Non-pigmented ciliary epithelial cell (primary cell): Measurements from ENCODE around the gene ARHGEF17.
"Not testable (repeated sequence)": the region's sequence is repeated elsewhere in the genome, so short reads cannot be mapped to it uniquely, and the experiment has no call there.

ENCODE experiments used
- DNase-seq: peaks from one replicate; pipeline ENCODE4 v3.0.0-alpha.2; 2010; ENCODE audit warnings: low read depth

The ARHGEF17 gene, protein sequence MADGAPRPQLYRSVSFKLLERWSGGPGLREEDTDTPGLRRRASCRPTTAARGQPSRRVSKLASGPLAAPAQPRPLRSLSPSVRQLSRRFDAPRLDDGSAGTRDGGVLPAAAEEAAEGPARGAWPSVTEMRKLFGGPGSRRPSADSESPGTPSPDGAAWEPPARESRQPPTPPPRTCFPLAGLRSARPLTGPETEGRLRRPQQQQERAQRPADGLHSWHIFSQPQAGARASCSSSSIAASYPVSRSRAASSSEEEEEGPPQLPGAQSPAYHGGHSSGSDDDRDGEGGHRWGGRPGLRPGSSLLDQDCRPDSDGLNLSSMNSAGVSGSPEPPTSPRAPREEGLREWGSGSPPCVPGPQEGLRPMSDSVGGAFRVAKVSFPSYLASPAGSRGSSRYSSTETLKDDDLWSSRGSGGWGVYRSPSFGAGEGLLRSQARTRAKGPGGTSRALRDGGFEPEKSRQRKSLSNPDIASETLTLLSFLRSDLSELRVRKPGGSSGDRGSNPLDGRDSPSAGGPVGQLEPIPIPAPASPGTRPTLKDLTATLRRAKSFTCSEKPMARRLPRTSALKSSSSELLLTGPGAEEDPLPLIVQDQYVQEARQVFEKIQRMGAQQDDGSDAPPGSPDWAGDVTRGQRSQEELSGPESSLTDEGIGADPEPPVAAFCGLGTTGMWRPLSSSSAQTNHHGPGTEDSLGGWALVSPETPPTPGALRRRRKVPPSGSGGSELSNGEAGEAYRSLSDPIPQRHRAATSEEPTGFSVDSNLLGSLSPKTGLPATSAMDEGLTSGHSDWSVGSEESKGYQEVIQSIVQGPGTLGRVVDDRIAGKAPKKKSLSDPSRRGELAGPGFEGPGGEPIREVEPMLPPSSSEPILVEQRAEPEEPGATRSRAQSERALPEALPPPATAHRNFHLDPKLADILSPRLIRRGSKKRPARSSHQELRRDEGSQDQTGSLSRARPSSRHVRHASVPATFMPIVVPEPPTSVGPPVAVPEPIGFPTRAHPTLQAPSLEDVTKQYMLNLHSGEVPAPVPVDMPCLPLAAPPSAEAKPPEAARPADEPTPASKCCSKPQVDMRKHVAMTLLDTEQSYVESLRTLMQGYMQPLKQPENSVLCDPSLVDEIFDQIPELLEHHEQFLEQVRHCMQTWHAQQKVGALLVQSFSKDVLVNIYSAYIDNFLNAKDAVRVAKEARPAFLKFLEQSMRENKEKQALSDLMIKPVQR (N-terminal part only)

DNA sequence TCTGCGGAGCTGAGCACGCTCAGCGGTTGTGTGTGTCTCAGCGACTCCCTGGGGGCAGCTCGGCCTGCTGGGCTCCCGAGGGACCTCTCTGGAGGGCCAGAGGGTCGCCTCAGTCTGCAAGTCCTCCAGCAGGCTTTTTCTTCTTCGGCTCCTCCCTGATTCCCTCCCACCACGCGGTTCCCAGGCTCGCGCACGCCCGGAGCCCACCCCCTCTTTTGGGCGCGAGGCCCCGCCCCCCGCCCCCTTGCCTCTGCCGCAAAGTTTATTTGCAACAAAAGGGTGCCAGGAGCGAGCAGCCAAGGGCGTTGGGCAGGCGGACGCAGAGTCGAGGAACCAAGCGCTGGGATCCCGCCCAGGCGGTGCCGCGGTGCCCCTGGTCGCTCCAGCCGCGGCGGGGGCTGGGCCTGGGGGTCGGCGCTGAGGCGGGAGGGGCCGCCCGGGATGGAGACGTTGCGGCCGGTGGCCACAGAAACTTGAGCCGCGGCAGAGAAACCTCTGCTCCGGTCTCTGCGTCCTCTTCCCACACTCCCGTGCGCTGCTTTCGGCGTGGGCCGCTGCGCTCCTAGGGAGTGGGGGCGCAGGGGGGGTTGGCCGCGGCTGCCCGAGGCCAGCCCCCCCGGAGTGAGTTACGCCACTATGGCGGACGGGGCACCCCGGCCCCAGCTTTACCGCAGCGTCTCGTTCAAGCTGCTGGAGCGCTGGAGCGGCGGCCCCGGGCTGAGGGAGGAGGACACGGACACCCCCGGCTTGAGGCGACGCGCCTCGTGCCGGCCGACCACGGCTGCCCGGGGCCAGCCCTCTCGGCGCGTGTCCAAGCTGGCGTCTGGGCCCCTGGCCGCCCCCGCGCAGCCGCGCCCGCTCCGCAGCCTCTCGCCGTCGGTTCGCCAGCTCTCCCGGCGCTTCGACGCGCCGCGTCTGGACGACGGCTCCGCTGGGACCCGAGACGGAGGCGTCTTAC is at the start of gene ARHGEF17:
Gene ARHGEF17, plus strand, starts transcription at position 274 of the 958 bp plus-strand sequence. Its CDS starts 363 bp downstream, at position 637.
- no peak for DNase-seq

DNA sequence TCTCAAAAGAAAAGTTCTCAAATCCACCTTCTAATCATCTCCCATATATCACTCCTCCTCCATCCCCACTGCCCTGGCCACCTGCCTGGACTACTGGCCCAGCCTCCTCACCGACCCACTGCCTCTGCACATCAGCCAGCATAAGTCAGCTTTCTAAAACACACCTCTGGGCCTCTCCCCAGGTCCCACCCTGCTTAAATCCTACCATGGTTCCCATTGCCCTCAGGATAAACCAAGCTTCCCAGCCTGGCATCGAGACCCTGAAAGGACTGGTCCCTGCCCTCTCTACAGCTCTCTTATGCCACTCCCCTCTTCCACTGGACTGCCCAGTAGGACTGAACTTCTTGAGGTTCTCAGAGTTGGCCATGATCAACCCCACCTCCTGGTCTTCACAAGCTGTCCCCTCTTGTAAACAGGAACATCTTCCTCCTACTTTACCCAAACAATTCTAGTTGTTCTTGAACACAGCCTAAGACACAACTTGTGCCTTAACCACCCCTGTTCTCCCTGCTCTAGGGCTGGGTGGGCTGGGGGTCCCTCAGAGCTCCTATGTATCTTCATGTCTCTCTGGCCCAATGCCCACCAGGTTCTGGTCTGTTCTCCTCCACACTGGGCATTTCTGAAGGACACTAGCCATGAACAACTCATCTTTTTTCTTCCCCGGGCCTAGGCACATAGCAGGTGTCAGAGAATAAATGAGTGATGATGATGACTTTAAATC is 48.5 kb upstream of the ARHGEF17 start:
- no peak for DNase-seq

GRCh38 chr11:73260127-73260457 is 48.0 kb upstream of the ARHGEF17 start:
- DNase-seq: no peak

DNA sequence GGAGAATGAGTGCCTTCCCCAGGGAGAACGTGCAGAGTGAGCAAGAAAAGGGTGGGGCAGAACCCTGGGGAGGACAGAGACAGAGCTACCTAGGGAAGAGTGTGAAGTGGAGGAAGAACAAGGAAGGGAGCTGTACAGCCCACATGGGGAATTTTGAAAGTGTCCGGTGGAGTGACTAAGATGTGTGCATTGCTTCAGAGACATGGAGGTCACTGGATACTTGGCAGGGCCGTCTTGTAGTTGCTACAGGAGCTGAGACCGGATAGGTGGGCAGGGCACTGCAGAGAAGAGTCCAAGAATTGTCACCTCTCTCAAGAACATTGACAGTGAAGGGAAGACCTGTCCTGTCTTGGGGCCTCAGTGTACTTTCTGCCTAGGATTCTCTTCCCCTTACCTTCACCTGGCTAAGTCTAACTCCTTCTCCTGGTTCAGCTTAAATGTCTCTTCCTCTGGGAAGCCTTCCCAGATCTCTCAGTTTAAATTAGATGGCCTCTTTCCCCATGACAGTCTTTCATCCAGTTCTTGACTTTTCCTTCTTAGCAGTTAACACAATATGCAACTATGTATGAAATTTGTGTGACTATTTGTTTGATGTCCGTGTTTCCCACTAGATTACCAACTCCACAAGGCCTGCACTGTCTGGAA is 45.1 kb upstream of the ARHGEF17 start:
- no peak for DNase-seq

DNA sequence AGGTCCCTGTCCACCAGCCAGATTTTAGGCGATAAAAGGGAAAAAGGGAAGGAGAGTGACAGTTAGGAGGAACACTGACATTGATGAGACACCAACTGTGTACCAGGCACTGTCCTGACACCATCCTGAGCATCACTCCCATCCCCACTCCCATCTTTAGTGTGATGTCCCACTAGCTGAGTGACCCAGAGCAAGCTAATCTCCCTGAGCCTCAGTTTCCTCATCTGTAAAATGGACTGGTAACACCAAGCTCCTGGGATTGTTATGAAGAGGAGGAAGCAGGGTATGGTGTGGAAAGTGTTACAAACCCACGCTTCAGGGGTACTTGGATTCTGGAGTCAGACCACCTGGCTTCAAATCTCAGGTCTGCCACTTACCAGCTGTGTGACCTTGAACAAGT is 44.4 kb upstream of the ARHGEF17 start:
- no peak for DNase-seq

DNA sequence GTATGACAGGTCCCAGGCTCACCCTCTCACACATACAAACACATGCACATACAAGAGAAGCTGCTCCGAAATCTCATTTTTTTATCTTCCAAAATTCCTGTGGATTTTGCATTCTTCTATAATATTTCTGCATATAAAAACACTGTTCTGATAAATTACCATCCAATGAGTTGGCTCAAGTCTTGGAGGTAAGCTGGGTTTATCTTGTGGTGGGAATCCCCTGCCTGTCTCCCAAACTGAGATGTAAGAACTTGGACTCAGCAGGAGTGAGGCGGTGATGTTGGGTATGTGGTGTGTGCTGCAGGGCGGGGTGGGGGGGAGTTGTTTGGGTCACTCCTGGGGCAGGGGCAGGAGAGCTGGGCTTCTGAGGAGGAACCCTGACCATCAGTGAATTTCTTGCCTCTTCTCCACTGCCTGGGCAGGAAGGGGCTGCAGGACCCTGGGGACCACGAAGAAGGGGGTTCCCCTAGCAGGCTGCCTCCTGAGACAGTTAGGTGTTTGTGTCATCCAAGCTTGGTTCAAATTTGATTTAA is 42.7 kb upstream of the ARHGEF17 start:
- no peak for DNase-seq

- no peak for DNase-seq
Measured at GRCh38 chr11:73265853-73266645, 42.0 kb upstream of the ARHGEF17 start.

DNA sequence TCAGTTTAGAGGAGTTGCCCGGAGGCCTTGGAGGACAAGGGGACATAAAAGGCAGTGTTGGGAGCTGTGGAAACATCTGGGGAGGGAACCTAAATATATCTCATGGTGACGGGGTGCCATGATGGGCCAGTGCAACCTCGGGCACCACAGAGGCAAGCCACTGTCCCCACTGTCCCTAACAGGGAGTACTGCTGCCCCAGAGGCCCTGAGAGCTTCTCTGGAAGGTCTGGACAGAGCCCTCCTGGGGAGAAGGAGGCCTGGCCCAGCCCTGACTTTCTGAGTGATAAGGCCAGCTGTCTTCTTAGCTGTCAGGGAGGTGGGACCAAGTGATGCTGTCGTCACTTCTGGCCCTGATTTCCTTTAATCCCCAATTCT is 41.4 kb upstream of the ARHGEF17 start:
- no peak for DNase-seq

- DNase-seq: no peak
Measured at GRCh38 chr11:73267122-73267846, 40.8 kb upstream of the ARHGEF17 start.

DNA sequence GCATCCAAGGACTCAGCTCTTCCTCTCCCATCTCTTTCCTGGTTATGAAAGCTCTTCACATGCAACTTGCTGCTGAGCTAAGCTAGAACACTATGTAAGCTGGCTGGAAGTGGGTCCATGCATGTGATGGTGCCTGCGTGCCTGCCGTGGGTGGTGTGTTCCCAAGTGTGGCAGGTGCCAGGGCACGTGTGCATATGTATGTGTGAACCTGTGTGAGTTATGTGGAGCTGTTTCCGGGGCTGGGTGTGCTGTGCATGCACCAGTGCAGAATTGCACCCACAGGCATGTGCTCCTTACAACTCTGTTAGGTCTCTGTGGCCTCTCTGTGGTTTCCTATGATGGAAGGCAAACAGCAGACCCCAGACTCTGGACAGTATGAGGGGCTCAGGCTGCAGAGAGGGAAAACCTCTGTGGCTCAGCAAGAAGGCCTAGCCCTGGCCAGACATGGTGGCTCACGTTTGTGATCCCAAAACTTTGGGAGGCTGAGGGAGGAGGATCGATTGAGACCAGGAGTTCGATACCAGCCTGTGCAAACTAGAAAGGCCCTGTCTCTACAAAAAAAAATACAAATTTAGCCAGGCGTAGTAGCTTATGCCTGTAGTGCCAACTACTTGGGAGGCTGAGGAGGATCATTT is 40.1 kb upstream of the ARHGEF17 start:
- no peak for DNase-seq

DNA sequence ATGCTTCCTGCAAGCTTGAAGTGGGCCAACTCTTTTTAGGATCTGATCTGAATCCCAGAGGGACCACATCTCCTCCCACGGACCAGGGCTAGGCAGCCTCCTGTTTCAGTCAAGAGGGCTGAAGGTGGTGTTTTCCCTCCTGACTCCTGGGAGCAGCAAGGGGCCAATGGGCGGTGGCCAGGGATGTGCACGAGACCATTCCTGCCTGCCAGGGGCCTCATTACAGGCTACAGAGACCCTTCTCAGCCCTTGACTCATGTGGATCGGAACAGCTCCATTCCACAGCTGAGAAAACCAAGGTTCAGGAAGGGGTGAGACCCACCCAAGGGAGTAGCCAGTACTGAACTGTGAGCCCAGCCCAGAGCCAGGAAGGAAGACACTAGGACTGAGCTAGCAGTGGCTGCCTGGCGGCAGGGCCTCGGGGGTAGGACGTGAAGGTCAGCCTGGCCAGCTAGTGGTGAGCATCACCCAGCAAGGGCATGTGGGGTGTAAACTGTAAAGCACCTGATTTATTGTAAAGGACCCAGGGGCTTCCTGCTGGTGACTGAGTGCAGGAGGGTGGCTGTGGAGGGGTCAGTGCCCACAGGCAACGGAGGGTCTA is 39.3 kb upstream of the ARHGEF17 start:
- no peak for DNase-seq

GRCh38 chr11:73269459-73270015 is 38.5 kb upstream of the ARHGEF17 start:
- no peak for DNase-seq

DNA sequence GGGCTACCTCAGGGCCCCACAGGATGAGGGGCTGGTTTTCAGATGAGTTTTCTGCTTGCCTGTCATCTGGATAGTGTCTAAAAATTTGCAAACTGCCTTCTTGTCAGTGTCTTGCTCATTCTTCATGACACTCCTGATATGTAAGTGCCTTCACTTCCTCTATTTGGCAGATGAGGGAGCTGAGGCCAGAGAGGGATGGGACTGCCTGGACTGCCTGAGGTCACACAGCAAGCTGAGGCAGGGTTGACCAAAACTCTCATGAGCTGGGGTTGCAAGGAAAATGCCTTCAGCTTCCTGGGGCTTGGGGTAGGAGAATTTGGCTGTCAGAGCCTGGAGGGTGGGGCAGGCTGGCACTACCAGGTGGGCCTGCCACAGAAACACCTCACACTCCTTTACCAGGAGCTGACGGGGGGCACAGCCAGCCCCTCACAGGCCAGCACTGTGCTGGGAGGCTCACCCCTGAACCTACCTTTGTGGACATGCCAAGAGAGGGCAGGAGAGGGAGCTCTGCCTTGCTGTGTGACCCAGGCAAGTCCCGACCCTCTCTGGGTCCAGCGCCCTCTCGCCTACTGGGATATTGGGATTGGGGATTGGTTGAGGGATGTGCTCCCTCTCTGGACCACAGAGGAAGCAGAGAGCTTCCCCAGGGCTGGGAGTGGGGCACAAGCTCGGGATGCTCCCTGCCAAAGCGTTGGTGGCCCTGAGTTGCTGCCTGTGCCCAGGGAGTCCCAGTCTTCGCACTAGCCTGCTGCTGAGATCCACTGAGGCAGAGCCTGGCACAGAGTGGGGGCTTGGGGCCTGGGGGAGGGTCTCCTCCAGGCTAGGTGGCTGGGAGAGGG is 37.8 kb upstream of the ARHGEF17 start:
- no peak for DNase-seq

- DNase-seq: no peak
Measured at GRCh38 chr11:73270855-73271477, 37.1 kb upstream of the ARHGEF17 start.

DNA sequence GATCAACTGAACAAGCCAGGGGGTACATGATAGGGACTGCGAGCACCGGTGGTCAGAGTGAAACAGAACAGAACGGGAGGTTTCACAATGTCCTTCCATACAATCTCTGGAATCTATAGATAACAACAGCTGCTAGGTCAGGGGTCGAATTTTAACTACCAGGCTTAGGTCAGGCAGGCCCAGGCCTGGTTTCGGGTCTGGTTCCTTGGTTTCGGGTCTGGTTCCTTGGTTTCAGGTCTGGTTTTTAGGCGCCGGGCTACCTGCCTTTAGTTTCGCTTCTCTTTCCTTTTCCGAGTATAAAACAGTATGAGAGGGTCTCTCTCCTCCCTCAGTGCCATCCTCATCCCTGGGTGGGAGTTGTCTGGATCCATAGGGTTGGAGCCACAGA is 36.6 kb upstream of the ARHGEF17 start:
- not testable (repeated sequence) for DNase-seq
